A549 treated with dexamethasone at 1 μM for 4 hours (cell line): ENCODE results near the gene GRIK5. TPM values are rescaled to one million over a fixed set of nuclear protein-coding genes. Genes with fewer than 3 reads are reported as not detected.

Source experiments
- total RNA-seq: library from RNA; stranded (reverse); fragments of 200-300 nt; extraction: Qiagen RNA extraction; gene quantifications from 5 replicates; pipeline ENCODE4 v1.2.3, GENCODE V29; 2022

GRIK5 gene
- 0.21 to 0.85 TPM (median 0.43 TPM) in 5 replicates for total RNA-seq

GRCh38 chr19:42069619-42070351, at the start of gene GRIK5:
TSS of gene GRIK5 (minus strand) at chr19:42070206. CDS start at chr19:42065770, 4,436 bp downstream.

GRCh38 chr19:42075616-42076379, 5.8 kb upstream of the GRIK5 start, which contains the start of gene ZNF574:
TSS of gene ZNF574 (plus strand) at chr19:42076166. CDS start at chr19:42078607, 2,441 bp downstream.

GRCh38 chr19:41993612-41994483, 76.2 kb downstream of the GRIK5 start, which contains the start of gene ATP1A3:
TSS of gene ATP1A3 (minus strand) at chr19:41994230. CDS start at chr19:41994076, 154 bp downstream.

GRCh38 chr19:41959056-41960053, 110.7 kb downstream of the GRIK5 start, which contains the start of gene RABAC1:
TSS of gene RABAC1 (minus strand) at chr19:41959321. CDS start at chr19:41959292, 29 bp downstream.

Other genes with a start within 250 kb of the GRIK5 start
- gene LYPD4, start 225.5 kb downstream of the GRIK5 start, total RNA-seq = not detected in 5 replicates
- gene DMRTC2, start 225.2 kb downstream of the GRIK5 start, total RNA-seq = not detected in 5 replicates
- gene RPS19, start 210.0 kb downstream of the GRIK5 start, total RNA-seq = 7,258 to 11,211 TPM (median 7,692 TPM) in 5 replicates
- 0.92 to 1.2 TPM (median 1.0 TPM) in 5 replicates for gene CD79A, start 192.9 kb downstream of the GRIK5 start, total RNA-seq
- 73.8 to 121 TPM (median 110 TPM) in 5 replicates for gene ARHGEF1, start 187.0 kb downstream of the GRIK5 start, total RNA-seq
- 0.21 to 0.37 TPM (median 0.30 TPM) in 5 replicates for gene ERFL, start 141.8 kb downstream of the GRIK5 start, total RNA-seq
- gene RABAC1, start 110.9 kb downstream of the GRIK5 start, total RNA-seq = 176 to 234 TPM (median 210 TPM) in 5 replicates
- 2.9 to 5.9 TPM (median 4.7 TPM) in 5 replicates for gene ATP1A3, start 76.0 kb downstream of the GRIK5 start, total RNA-seq
- gene ZNF574, start 6.0 kb upstream of the GRIK5 start, total RNA-seq = 27.5 to 39.1 TPM (median 36.6 TPM) in 5 replicates
- gene POU2F2, start 62.2 kb upstream of the GRIK5 start, total RNA-seq = 0.32 to 0.80 TPM (median 0.58 TPM) in 5 replicates
- gene DEDD2, start 147.5 kb upstream of the GRIK5 start, total RNA-seq = 43.9 to 67.3 TPM (median 59.2 TPM) in 5 replicates
- gene ZNF526, start 150.1 kb upstream of the GRIK5 start, total RNA-seq = 14.7 to 21.8 TPM (median 20.5 TPM) in 5 replicates
- gene GSK3A, start 172.4 kb upstream of the GRIK5 start, total RNA-seq = 98.2 to 161 TPM (median 151 TPM) in 5 replicates
- gene ERF, start 184.9 kb upstream of the GRIK5 start, total RNA-seq = 93.6 to 136 TPM (median 133 TPM) in 5 replicates
- 29.7 to 57.5 TPM (median 53.9 TPM) in 5 replicates for gene CIC, start 199.0 kb upstream of the GRIK5 start, total RNA-seq
- 3.4 to 4.5 TPM (median 3.6 TPM) in 5 replicates for gene PRR19, start 231.9 kb upstream of the GRIK5 start, total RNA-seq
- 117 to 151 TPM (median 136 TPM) in 5 replicates for gene PAFAH1B3, start 232.4 kb upstream of the GRIK5 start, total RNA-seq
- 2.2 to 4.2 TPM (median 3.6 TPM) in 5 replicates for gene TMEM145, start 243.1 kb upstream of the GRIK5 start, total RNA-seq